VCaP (cell line): ENCODE data around the gene ABR.

ENCODE experiments used
- H3K27ac ChIP-seq: fragments of 450-650 bp; 2 replicates; pipeline ENCODE4 v1.5.1; 2017
- CTCF ChIP-seq: fragments of 450-650 bp; conservative IDR thresholded peaks from 2 replicates; pipeline ENCODE4 v1.5.1; 2017; ENCODE audit warnings: mild to moderate bottlenecking, moderate library complexity

Gene ABR

DNA sequence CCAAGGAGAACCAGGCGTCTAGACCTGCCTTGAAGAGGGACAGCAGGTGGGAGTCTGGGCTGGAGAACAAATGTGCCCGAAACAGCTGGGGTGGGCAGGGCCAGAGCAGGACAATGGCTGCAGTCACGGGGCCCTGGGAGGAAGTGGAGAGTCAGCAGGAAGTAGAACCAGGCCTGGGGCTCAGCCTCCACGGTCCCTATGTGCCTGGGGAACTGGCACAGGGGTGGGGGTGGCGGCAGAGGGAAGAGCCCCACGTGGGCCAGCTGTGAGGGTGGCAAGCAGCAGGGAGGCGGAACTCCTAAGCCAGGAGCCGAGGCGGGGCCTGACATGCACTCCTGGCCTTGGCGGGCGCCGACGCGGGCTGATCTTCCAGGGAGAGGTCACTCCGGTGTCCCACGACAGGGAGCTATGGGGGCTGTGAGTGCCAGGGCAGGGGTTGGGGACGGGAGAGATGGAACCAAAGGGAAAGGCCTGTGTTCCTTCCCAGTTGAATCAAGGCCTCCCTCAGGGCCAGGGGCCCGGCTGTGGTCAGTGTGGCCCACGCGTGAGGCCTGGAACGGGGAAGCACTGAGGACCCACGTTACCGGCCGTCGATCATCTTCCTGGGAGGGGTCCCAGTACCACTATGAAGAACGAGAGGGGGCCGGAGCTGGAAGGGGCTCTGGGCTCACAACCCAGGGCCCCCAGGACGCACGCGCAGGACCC is 140.1 kb downstream of the ABR start:
- H3K27ac ChIP-seq: no peak overlapping the region
- TF ChIP-seq CTCF: no peak

- H3K27ac ChIP-seq: no peak overlapping the region
- TF ChIP-seq CTCF: no peak
Measured at GRCh38 chr17:1039123-1039507, 140.7 kb downstream of the ABR start.

DNA sequence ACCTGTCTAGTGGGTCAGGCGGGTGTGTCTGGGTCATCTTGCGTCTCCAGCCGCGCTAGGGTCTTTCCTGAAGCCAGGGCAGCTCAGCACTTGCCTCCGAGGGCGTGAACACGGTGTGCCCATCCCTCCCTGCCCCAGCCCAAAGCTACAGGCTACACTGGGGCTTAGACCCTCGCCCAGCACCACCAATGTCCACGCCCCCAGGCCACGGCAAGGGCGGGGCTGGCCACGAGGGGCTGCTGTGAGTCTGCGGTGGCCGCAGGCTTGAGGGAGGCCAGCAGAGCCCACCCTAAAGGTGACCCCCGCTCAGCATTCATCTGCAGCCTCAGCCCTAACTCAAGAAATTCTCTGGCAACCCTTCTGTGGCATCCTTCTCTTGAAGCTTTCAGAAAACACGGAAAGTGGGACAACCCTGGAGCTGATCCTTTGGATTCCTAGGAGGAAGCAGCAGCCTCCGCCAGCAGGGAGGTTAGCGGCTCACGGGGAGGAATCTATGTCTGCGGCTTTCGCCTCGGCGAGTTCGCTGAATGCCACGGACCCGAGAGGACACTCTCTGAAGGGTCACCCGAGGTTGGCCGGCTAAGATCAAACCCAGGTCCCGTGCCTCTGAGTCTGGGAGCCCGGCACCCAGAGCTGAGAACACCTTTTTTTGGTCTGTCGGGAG is 141.2 kb downstream of the ABR start:
- TF ChIP-seq CTCF: no peak
- H3K27ac ChIP-seq: no peak overlapping the region

DNA sequence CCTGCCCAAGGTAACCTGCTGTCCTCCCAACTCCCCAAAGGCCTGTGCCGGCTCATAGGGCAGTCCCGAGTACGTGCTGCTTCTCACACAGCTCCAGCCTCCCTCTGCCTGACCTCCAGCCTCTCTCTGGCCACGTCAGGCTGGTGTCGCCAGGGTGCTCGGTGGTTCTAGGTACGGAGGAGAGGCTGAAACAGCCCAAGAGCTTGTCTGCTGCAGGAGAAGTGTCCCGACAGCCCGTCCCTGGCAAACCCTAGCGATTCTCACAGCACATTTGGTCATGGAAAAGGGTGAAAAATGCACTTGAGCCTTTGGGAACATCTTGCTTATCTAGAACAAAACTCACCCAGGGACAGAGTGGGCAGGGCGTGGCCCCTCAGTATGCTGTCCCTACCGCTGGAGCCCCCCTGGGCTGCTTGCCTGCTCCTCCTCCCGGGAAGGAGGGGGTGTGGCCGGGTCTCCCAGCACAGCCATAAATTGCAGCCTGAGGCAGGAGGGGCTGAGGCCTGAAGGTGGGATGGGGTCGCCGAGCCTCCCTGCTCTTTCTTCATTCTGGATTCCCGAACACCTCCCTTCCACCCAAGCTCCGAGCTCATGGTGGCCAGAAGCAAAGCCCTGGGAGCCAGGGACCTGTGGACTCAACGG is 142.4 kb downstream of the ABR start:
- H3K27ac ChIP-seq: no peak overlapping the region
- no peak for TF ChIP-seq CTCF

DNA sequence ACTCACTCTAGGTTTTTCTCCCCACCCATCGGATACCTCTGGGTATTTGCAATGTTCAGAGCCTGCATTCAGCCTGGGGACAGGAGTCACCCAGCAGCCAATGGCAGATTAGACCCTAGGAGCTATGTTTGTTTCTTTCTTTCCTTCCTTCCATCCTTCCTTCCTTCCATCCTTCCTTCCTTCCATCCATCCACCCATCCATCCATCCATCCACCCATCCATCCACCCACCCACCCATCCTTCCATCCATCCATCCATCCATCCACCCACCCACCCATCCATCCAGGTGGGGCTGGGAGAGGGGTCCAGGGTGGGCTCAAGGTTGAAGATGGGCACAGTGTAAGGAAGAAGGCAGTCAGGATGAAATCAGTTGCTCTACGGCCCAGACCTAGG is 142.9 kb downstream of the ABR start:
- TF ChIP-seq CTCF: no peak
- H3K27ac ChIP-seq: no peak overlapping the region

GRCh38 chr17:1036171-1036844 is 143.5 kb downstream of the ABR start:
- no peak overlapping the region for H3K27ac ChIP-seq
- TF ChIP-seq CTCF: no peak

- H3K27ac ChIP-seq: no peak overlapping the region
- no peak for TF ChIP-seq CTCF
Measured at GRCh38 chr17:1035546-1036170, 144.1 kb downstream of the ABR start.
